NK-92 (cell line): Measurements from ENCODE around the gene GRID1.

ENCODE experiments used
- DNase-seq: peaks from one replicate; lab custom pipeline; 2025; ENCODE audit not compliant: unreplicated experiment; lab: John Stamatoyannopoulos, UW

Gene GRID1

GRCh38 chr10:85593226-85593772 is 773.3 kb downstream of the GRID1 start:
- no peak for DNase-seq

DNA sequence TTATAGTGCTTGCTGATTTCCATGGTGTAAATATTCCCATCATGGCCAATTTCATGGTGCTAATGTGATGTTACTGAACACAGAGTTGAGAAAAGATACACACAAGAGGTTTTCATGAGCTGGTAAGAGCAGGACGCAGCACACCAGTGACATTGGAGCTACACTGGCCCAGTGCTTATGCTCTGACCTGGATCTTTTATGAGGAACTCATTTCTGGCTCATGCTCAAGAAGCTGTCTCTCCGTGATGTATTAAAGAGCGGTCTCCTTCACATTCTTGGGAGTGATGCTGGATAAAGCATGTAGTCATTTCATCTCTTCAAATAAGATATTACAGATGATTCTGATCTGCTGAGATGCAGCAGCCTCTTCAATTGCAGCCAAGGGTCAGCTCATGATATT is 785.2 kb downstream of the GRID1 start:
- DNase-seq: no peak

DNA sequence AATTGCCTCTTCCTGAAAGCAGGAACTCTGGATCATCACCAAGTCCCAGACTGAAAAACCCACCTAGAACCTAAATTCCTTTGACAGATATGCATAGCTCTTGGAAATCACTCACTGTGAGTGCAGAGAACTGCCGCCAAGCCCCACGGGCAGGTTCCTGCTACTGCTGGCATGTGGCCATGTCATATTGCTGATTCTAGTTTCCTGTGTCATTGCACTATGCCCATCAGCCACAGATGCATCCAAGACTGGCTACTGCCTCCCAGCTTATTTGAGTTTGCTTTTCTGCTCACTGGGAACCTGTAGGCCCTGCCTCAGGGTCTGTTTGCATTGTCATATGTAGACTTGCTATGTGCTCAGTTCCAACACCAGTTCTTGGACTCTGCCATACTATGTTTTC is 786.0 kb downstream of the GRID1 start:
- DNase-seq: no peak

- no peak for DNase-seq
Observed at GRCh38 chr10:85578860-85579259, 787.7 kb downstream of the GRID1 start.

GRCh38 chr10:85575441-85575840 is 791.2 kb downstream of the GRID1 start:
- no peak for DNase-seq

GRCh38 chr10:85570871-85571270 is 795.7 kb downstream of the GRID1 start:
- DNase-seq: no peak

- no peak for DNase-seq
Observed at GRCh38 chr10:85565381-85565780, 801.2 kb downstream of the GRID1 start.

DNA sequence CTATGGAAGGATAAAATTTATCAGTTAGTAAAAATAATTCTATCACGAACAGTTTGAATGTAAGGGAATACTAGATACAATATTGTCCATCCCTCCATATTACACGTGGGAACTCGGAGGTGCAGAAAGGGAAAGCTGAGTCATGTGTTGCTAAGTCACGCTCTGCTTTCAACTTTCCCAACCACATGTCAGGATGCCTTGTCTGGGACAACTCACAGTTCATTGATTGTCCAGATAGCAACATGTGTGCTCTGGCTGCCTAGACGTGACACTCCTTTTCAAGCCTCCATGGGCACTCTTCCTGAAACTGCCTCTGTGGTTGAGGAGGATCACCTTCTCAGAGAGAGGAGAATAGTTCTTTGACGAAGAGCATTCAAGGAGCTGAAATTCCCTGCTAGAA is 808.1 kb downstream of the GRID1 start:
- DNase-seq: no peak

- DNase-seq: no peak
Observed at GRCh38 chr10:85557706-85558105, 808.9 kb downstream of the GRID1 start.

GRCh38 chr10:85557077-85557476 is 809.5 kb downstream of the GRID1 start:
- DNase-seq: no peak
